A549 (cell line): ENCODE results near the gene HEXD. TPM values are rescaled to one million over a fixed set of nuclear protein-coding genes. Genes with fewer than 3 reads are reported as not detected.

Experiments
- ATAC-seq, 2 experiments: fragments of 200-7000 bp in 1 of 2; fragments of >200 bp in 1 of 2; cut with Nextera tagmentation in 1 of 2; cut with Tn5 transposase in 1 of 2; 3 replicates each; pipeline versions ENCODE4 v1.8.0 to v1.9.1; 2018 to 2020; ENCODE audit warnings: mild to moderate bottlenecking in 1 of 2, moderate library complexity in 1 of 2
- CTCF ChIA-PET: fragments of 300-600 bp; sonication (Branson Sonifier 250); formaldehyde crosslinking; extraction: SDS; loops from one replicate; lab custom pipeline; 2021; ENCODE audit warnings: antibody characterized with exemption, inconsistent platforms; lab: Yijun Ruan, JAX
- POLR2A ChIA-PET: fragments of 350-600 bp; formaldehyde crosslinking; extraction: SDS; loops from one replicate; lab custom pipeline; 2021; ENCODE audit warnings: antibody characterized with exemption, inconsistent platforms; lab: Yijun Ruan, JAX
- DNase-seq, 2 experiments: peaks; one replicate each; pipeline versions ENCODE4 v3.0.0 to v3.0.0-alpha.2; 2011 to 2016; ENCODE audit warnings: low read depth in 1 of 2, low spot score in 1 of 2
- FAIRE-seq: peaks from 2 replicates; lab custom pipeline; 2011; peaks lifted over from hg19 to GRCh38; lab: Jason Lieb, UNC
- H3K27ac ChIP-seq, 2 experiments: fragments of >200 bp; sonication (Bioruptor Twin); formaldehyde crosslinking; 3 replicates each; pipeline ENCODE4 v1.5.1; 2016 to 2017
- H3K4me1 ChIP-seq: fragments of >200 bp; sonication (Bioruptor Twin); formaldehyde crosslinking; 3 replicates; pipeline ENCODE4 v1.6.1; 2016
- H3K4me2 ChIP-seq: fragments of >200 bp; sonication (Bioruptor Twin); formaldehyde crosslinking; 3 replicates; pipeline ENCODE4 v1.6.1; 2016
- H3K4me3 ChIP-seq: fragments of >200 bp; sonication (Bioruptor Twin); formaldehyde crosslinking; 3 replicates; pipeline ENCODE4 v1.5.1; 2016
- H3K9me3 ChIP-seq: fragments of >200 bp; sonication (Bioruptor Twin); formaldehyde crosslinking; 3 replicates; pipeline ENCODE4 v1.6.1; 2016
- BHLHE40 ChIP-seq: IDR thresholded peaks from 2 replicates; pipeline ENCODE4 v1.6.1; 2012; ENCODE audit warnings: low read depth, low read length, inconsistent platforms
- CBX2 ChIP-seq: fragments of 200-600 bp; sonication (generic); IDR thresholded peaks from 2 replicates; pipeline ENCODE4 v1.6.1; 2016; ENCODE audit warnings: low read depth, mild to moderate bottlenecking, borderline replicate concordance
- CHD2 ChIP-seq: fragments of 150-350 bp; IDR thresholded peaks from 2 replicates; pipeline ENCODE4 v1.6.1; 2014; ENCODE audit warnings: low read length; ENCODE audit not compliant: partially characterized antibody
- FOSL2 ChIP-seq, 2 experiments: fragments of 450-650 bp in 1 of 2; fragments of >200 bp in 1 of 2; sonication (Bioruptor Twin) in 1 of 2; formaldehyde crosslinking; IDR thresholded peaks; 2 replicates each; pipeline versions ENCODE4 v1.5.0 to v1.6.1; 2016 to 2020; ENCODE audit warnings: mild to moderate bottlenecking in 1 of 2, moderate library complexity in 1 of 2
- HDAC2 ChIP-seq: fragments of 200-600 bp; sonication (generic); IDR thresholded peaks from 2 replicates; pipeline ENCODE4 v1.6.1; 2016
- JUNB ChIP-seq: fragments of >200 bp; sonication (Bioruptor Twin); formaldehyde crosslinking; IDR thresholded peaks from 2 replicates; pipeline ENCODE4 v1.6.1; 2016
- MAZ ChIP-seq: fragments of 150-350 bp; IDR thresholded peaks from 2 replicates; pipeline ENCODE4 v1.6.1; 2014; ENCODE audit warnings: antibody characterized with exemption, low read depth, low read length, borderline replicate concordance
- MYC ChIP-seq: IDR thresholded peaks from 2 replicates; pipeline ENCODE4 v1.6.1; 2012; ENCODE audit warnings: mild to moderate bottlenecking, inconsistent platforms, low read length, improper control_type of control experiment, borderline replicate concordance
- NR3C1 ChIP-seq: fragments of >200 bp; sonication (Bioruptor Twin); formaldehyde crosslinking; IDR thresholded peaks from 3 replicates; pipeline ENCODE4 v1.6.1; 2017
- RAD21 ChIP-seq, 2 experiments: fragments of >200 bp in 1 of 2; sonication (Bioruptor Twin) in 1 of 2; formaldehyde crosslinking in 1 of 2; IDR thresholded peaks in 1 of 2; conservative IDR thresholded peaks in 1 of 2; 2 replicates in 1 of 2; 3 replicates in 1 of 2; pipeline ENCODE4 v1.6.1; 2012 to 2018; ENCODE audit warnings: inconsistent platforms in 1 of 2
- RARB ChIP-seq: fragments of 250-450 bp; sonication (Bioruptor Pico); IDR thresholded peaks from 2 replicates; pipeline ENCODE4 v1.8.0; 2021; ENCODE audit warnings: mild to moderate bottlenecking, moderate library complexity
- RNF2 ChIP-seq: fragments of 200-600 bp; sonication (generic); IDR thresholded peaks from 2 replicates; pipeline ENCODE4 v1.6.1; 2016; ENCODE audit warnings: low read depth, mild to moderate bottlenecking, antibody characterized with exemption, moderate library complexity, borderline replicate concordance
- SMC3 ChIP-seq: fragments of >200 bp; sonication (Bioruptor Twin); formaldehyde crosslinking; IDR thresholded peaks from 3 replicates; pipeline ENCODE4 v1.6.1; 2018; ENCODE audit warnings: inconsistent platforms
- TFCP2L1 ChIP-seq: fragments of 250-450 bp; sonication (Bioruptor Pico); IDR thresholded peaks from 2 replicates; pipeline ENCODE4 v1.5.0; 2021; ENCODE audit warnings: mild to moderate bottlenecking
- TP53 ChIP-seq: fragments of 250-450 bp; sonication (Bioruptor Pico); IDR thresholded peaks from 2 replicates; pipeline ENCODE4 v1.5.0; 2021; ENCODE audit warnings: mild to moderate bottlenecking, moderate library complexity
- ZNF302 ChIP-seq: fragments of 250-450 bp; sonication (Bioruptor Pico); IDR thresholded peaks from 2 replicates; pipeline ENCODE4 v1.9.0; 2021; ENCODE audit warnings: inconsistent platforms, mild to moderate bottlenecking, moderate library complexity
- ZSCAN20 ChIP-seq: fragments of 250-450 bp; sonication (Bioruptor Pico); IDR thresholded peaks from 2 replicates; pipeline ENCODE4 v1.8.0; 2022; ENCODE audit warnings: mild to moderate bottlenecking, moderate library complexity
- WGBS: methylation state at CpG from one replicate; pipeline ENCODE4 v1.1.6; 2017; ENCODE audit errors: missing lambda C conversion rate; 5-methylcytosine and 5-hydroxymethylcytosine counted together
- polyA plus RNA-seq, 4 experiments: library from polyadenylated mRNA; depleted of rRNA in 3 of 4; stranded (reverse); fragments of >200 nt; fragmentation: RNase III in 1 of 4; extraction: RNeasy Plus Mini Kit Qiagen cat#74134 plus additional on column Dnase treatment in 1 of 4; gene quantifications; 2 replicates in 3 of 4; 3 replicates in 1 of 4; pipeline ENCODE4 v1.2.3, GENCODE V29; 2011 to 2017
- TF ChIP-seq, protein P1 (sequence below): IDR thresholded peaks from 2 replicates; pipeline ENCODE4 v1.6.1; 2012; ENCODE audit warnings: low read depth, borderline replicate concordance
- TF ChIP-seq, protein P2 (sequence below): fragments of 200-600 bp; sonication (generic); IDR thresholded peaks from 2 replicates; pipeline ENCODE4 v1.6.1; 2016; ENCODE audit warnings: antibody characterized with exemption, mild to moderate bottlenecking, moderate library complexity

The HEXD gene
- polyA plus RNA-seq, 2 of the 4 experiments (the other 2 are of a cell fraction): 18.0 to 19.5 TPM

GRCh38 chr17:82486231-82487094, 68.3 kb downstream of the HEXD start:
- DNase-seq (no peak), ATAC-seq (no peak), FAIRE-seq (no peak)
- CTCF ChIA-PET: interaction anchor here (1.1 kb wide), 1 partner anchor 9 kb away, joined by 3 read pairs; no protein-coding TSS in a partner anchor
- H3K27ac ChIP-seq: no peak overlapping the region
- POLR2A ChIA-PET: no interaction called here
- H3K4me3 ChIP-seq: no peak overlapping the region
- TF ChIP-seq MYC: no peak
- TF ChIP-seq SMC3: no peak
- no peak for TF ChIP-seq CHD2
- no peak for TF ChIP-seq HDAC2
- TF ChIP-seq MAZ: no peak
- TF ChIP-seq, protein P1, sequence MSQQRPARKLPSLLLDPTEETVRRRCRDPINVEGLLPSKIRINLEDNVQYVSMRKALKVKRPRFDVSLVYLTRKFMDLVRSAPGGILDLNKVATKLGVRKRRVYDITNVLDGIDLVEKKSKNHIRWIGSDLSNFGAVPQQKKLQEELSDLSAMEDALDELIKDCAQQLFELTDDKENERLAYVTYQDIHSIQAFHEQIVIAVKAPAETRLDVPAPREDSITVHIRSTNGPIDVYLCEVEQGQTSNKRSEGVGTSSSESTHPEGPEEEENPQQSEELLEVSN: no peak
- no peak for TF ChIP-seq ZSCAN20 (CRISPR knock-in tag)
- 85% methylated on average over 13 of the region's 13 CpGs for WGBS
- no peak overlapping the region for H3K4me2 ChIP-seq
- no peaks in the 10 kb centered on the region for H3K9me3 ChIP-seq
- H3K4me1 ChIP-seq: no peaks in the 10 kb centered on the region

DNA sequence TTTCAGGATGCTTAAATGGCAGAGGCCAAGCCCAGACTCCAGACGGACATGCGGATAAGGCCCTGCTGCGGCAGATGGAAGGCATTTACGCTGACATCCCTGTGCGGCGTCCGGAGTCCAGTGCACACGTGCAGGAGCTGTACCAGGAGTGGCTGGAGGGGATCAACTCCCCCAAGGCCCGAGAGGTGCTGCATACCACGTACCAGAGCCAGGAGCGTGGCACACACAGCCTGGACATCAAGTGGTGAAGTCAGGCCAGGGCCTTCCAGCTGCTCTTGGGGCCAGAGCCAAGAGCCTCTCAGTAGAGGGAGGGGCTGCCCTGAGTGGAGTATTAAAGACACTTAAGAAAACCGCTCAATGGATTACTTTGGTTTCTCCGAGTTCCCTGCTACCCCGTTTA, 69.8 kb downstream of the HEXD start:
- ChIA-PET CTCF (interaction anchor here (0.9 to 1.4 kb wide), 2 partner anchors 24 to 42 kb away, joined by 3 read pairs; no protein-coding TSS in a partner anchor), POLR2A (no interaction called here)
- no peak for DNase-seq
- no peak overlapping the region for H3K4me2 ChIP-seq
- WGBS: 93% methylated on average over 14 of the region's 14 CpGs
- FAIRE-seq: no peak
- H3K4me3 ChIP-seq: no peak overlapping the region
- H3K4me1 ChIP-seq: peaks cover 10% of the 10 kb centered on the region
- ATAC-seq: no peak
- TF ChIP-seq TFCP2L1 (CRISPR knock-in tag) (no peak), RARB (CRISPR knock-in tag) (no peak), TP53 (no peak), NR3C1 (no peak), ZNF302 (CRISPR knock-in tag) (no peak), FOSL2 (IDR thresholded peaks at IDR 0.05) (no peak), FOSL2 (CRISPR knock-in tag; IDR thresholded peaks at IDR 0.05) (no peak), CBX2 (no peak), RNF2 (no peak), HDAC2 (no peak), JUNB (no peak)
- TF ChIP-seq, protein P2, sequence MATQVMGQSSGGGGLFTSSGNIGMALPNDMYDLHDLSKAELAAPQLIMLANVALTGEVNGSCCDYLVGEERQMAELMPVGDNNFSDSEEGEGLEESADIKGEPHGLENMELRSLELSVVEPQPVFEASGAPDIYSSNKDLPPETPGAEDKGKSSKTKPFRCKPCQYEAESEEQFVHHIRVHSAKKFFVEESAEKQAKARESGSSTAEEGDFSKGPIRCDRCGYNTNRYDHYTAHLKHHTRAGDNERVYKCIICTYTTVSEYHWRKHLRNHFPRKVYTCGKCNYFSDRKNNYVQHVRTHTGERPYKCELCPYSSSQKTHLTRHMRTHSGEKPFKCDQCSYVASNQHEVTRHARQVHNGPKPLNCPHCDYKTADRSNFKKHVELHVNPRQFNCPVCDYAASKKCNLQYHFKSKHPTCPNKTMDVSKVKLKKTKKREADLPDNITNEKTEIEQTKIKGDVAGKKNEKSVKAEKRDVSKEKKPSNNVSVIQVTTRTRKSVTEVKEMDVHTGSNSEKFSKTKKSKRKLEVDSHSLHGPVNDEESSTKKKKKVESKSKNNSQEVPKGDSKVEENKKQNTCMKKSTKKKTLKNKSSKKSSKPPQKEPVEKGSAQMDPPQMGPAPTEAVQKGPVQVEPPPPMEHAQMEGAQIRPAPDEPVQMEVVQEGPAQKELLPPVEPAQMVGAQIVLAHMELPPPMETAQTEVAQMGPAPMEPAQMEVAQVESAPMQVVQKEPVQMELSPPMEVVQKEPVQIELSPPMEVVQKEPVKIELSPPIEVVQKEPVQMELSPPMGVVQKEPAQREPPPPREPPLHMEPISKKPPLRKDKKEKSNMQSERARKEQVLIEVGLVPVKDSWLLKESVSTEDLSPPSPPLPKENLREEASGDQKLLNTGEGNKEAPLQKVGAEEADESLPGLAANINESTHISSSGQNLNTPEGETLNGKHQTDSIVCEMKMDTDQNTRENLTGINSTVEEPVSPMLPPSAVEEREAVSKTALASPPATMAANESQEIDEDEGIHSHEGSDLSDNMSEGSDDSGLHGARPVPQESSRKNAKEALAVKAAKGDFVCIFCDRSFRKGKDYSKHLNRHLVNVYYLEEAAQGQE: no peak
- no peaks in the 10 kb centered on the region for H3K9me3 ChIP-seq
- H3K27ac ChIP-seq: no peak overlapping the region

GRCh38 chr17:82489117-82489516, 71.0 kb downstream of the HEXD start:
- WGBS: 79% methylated on average over 8 of the region's 8 CpGs
- DNase-seq: no peak

More at GRCh38 chr17:82489117-82489516, 71.0 kb downstream of the HEXD start:
- H3K4me3 ChIP-seq: no peak overlapping the region
- ChIA-PET CTCF (interaction anchor here (1.0 to 5.7 kb wide), 3 partner anchors 26 to 65 kb away, joined by 3 to 26 read pairs (median 3); no protein-coding TSS in a partner anchor), POLR2A (no interaction called here)
- peaks cover 22% of the 10 kb centered on the region for H3K4me1 ChIP-seq
- ATAC-seq (no peak), FAIRE-seq (no peak)
- H3K4me2 ChIP-seq: no peak overlapping the region
- TF ChIP-seq BHLHE40 (no peak), CBX2 (no peak), RAD21 (conservative IDR thresholded peaks at IDR 0.05 in 1 of 2, IDR thresholded peaks at IDR 0.05 in 1 of 2) (no peak)
- no peak overlapping the region for H3K27ac ChIP-seq
- no peaks in the 10 kb centered on the region for H3K9me3 ChIP-seq
